Measurements from ENCODE around the gene POU6F1.

The POU6F1 gene

DNA sequence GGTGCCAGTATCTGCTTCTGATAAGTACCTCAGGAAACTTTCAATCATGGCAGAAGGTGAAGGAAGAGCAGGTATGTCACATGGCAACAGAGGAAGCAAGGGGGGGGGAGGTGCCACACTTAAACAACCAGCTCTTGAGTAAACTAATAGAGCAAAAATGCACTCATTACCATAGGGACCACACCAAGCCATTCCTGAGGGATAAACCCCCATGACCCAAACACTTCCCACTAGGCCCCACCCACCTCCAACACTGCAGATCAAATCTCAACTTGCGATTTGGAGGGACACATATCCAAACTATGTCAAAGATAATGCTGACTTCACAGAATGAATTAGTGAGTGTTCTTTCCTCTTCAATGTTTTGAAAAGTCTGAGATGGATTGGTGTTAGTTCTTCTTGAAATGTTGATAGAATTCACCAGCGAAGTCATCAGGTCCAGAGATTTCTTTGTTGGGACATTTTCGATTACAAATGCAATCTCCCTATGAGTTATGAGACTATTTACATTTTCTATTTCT lies 61.6 kb downstream of the POU6F1 start:
- DNase-seq, result peak; percentile 20

DNA sequence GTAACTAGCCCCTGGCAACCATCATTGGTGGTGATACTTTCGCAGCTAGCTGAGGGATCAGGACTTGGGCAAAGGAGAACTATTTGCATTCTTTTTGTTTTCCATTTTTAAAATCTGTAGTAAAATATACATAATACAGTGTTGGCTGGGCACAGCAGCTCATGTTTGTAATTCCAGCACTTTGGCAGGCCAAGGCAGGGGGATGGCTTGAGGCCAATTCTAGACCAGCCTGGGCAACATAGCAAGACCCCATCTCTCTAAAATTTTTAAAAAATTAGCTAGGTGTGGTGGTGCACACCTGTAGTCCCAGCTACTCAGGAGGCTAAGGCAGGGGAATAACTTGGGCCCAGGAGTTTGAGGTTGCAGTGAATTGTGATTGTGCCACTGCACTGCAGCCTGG lies 64.9 kb downstream of the POU6F1 start:
- DNase-seq, result no peak

DNA sequence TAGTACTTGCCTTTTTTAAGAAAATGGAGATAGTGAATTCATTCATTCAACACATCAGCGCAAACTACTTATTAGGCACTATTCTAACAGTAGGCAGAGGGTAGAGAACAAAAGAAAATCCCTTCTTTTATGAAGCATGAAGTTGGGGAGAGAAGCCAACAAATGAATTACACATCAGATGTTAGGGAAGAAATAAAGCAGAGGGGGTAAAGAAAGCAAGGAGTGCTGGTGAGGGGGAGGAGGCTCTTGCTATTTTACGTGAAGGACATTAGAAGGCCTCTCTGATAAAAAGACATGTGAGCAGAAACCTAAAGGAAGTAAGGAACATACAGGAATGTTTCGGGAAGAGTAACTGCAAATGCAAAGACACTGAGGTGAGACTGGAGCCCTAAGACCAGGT lies 67.1 kb downstream of the POU6F1 start:
- DNase-seq, result no peak

DNA sequence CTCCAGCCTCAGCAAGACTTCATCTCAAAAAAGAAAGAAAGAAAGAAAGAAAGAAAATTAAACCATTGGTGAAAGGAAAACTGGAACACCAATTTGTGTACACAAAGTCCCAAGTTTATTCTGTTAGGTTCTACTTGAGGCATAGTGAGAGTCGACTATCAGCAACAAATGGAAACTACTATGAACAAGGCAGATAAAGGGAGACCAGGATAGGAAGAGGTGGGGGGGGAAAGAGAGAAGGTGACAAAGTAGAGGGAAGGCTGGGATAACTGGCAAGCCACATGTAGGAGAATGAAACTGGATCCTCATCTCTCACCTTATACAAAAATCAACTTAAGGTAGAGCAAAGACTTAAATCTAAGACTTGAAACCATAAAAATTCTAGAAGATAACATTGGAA lies 70.6 kb downstream of the POU6F1 start:
- no peak for DNase-seq

DNA sequence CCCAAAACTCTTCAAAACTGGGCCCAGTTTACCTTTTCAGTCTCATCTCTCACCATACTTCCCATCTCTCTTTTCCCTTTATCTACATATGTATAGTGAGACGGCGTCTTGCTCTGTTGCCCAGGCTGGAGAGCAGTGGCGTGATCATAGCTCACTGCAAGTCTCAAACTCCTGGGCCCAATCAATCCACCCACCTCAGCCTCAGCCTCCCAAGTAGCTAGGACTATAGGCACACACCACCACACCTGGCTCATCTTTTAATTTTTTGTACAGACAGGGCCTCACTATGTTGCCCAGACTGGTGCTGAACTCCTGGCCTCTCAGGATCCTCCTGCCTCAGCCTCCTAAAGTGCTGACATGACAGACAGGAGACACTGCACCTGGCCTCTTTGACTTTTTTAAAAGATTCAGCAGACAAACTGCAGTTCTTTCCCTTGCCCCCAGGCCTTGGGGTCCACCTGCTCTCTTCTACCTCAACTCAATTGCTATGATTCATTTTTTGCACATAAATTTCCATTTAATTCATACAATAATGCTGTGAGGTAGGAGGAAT lies 78.5 kb downstream of the POU6F1 start:
- DNase-seq, result no peak
